HAP-1 (cell line): Measurements from ENCODE around the gene ITGA1.
"Not testable (repeated sequence)": the region's sequence is repeated elsewhere in the genome, so short reads cannot be mapped to it uniquely, and the experiment has no call there.

ENCODE experiments used
- DNase-seq, 2 experiments: peaks; one replicate each; pipeline ENCODE4 v3.0.0-alpha.2; 2016 to 2020; ENCODE audit warnings: low spot score in 2 of 2
- H3K27me3 ChIP-seq: fragments of 250-450 bp; sonication (Bioruptor Pico); 2 replicates; pipeline ENCODE4 v1.5.1; 2020; ENCODE audit warnings: low read depth, mild to moderate bottlenecking, moderate library complexity
- H3K36me3 ChIP-seq: fragments of 250-450 bp; sonication (Bioruptor Pico); replicated peaks from 2 replicates; pipeline ENCODE4 v1.5.1; 2020; ENCODE audit warnings: mild to moderate bottlenecking
- H3K4me1 ChIP-seq: fragments of 250-450 bp; sonication (Bioruptor Pico); 2 replicates; pipeline ENCODE4 v1.5.1; 2020; ENCODE audit warnings: mild to moderate bottlenecking
- H3K4me3 ChIP-seq: fragments of 250-450 bp; sonication (Bioruptor Pico); 2 replicates; pipeline ENCODE4 v1.5.1; 2020; ENCODE audit warnings: mild to moderate bottlenecking, moderate library complexity
- H3K9me3 ChIP-seq: fragments of 250-450 bp; sonication (Bioruptor Pico); 2 replicates; pipeline ENCODE4 v1.5.1; 2020; ENCODE audit warnings: mild to moderate bottlenecking, moderate library complexity
- in situ Hi-C: fragments of 300-500 bp; cut with MboI; formaldehyde crosslinking; loops from 3 replicates; pipeline ENCODE4 v1.14.3; 2020; ENCODE audit warnings: low sequenced_read_pairs, inconsistent platforms, mixed read lengths

Gene ITGA1

DNA sequence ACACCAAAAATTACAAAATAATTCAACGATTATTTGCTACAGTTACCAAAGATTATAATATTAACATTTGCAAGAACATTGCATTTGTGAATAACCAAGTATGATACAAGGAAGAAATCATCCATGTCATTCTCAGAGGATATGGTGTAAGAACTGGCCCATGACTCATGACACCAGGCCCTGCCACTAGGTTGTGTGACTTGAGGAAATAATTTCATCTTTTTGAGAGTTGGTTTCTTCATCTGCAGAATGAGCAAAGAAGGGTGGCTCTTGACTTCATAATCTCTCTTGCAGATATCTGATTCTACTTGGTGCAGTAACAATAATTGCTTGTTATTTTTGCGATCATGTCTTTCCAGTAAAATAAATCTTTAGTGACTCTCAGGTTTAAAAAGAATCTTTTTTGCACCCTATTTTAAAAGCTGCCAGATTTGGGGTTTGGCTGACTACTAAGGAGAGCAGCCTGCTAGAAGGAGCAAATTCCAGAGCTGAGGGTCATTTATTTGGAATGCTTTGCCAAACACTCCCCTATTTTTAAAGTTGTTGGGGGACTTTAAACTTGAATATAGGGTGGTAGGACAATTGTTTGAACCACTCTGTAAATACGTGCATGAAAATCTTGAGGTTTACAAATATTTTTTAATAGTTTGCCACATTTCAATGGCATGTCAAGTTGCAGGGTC lies 23.5 kb downstream of the ITGA1 start:
- no peaks in the 10 kb centered on the region for H3K4me1 ChIP-seq
- H3K9me3 ChIP-seq = no peaks in the 10 kb centered on the region
- no peaks in the 10 kb centered on the region for H3K27me3 ChIP-seq
- H3K36me3 ChIP-seq = no peaks in the 10 kb centered on the region
- in situ Hi-C loops = no loop called here
- no peak overlapping the region for H3K4me3 ChIP-seq
- DNase-seq = no peak

DNA sequence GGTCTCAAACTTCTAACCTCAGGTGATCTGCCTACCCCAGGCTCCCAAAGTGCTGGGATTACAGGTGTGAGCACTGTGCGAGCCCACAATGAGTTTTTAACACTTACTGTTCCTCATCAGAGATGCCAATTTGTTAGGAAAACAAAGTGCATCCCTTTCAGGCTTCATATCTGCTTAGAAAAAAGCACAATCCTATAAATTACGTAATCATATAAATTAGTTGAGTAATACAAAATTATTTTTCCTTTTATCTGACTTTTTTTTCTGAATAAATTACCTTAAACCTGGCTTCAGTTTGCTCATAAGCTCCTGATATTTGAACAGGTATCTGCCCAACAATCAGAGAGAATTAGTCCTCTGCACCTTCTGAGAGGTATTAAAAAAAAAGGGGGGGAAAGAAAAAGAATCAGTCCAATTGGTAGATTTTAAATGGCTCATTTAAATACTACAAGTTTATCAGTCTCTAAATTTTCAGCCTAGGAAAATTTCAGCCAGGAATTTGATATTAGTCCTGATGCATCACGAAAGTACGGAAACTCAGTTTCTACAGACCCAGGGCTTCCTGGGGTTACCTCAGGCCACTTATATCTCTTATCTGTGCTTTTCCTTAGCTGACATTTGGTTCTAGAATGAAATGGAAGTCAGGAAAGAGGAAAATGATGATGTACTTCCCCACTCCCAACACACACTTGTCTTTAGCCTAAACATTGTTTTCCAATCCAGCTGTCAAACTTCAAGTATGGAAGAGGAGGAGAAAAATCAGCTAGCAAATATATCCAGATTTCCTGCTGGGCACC lies 26.8 kb downstream of the ITGA1 start:
- no peaks in the 10 kb centered on the region for H3K27me3 ChIP-seq
- H3K36me3 ChIP-seq = no peaks in the 10 kb centered on the region
- no peak overlapping the region for H3K4me3 ChIP-seq
- no peak for DNase-seq
- no peaks in the 10 kb centered on the region for H3K9me3 ChIP-seq
- peaks cover 5% of the 10 kb centered on the region; the same call in 1 of the 2 replicates for H3K4me1 ChIP-seq
- in situ Hi-C loops = no loop called here

DNA sequence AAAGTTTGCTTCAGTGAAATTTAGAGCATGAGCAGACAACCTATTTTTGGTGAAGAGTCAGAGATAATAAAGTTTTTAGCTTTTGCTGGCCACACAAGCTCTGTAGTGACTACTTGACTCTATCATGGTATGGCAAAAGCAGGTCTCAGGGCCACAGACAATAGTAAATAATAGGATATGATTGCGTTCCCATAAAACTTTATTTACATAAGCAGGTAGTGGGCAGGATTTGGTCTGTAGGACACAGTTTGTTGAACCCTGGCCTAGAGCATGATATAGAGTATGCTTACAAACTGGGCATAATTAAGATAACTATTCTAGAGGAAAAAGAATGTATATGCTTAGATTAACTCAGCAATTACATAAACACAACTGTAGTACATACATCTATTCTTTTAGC lies 30.1 kb downstream of the ITGA1 start:
- in situ Hi-C loops = no loop called here
- no peaks in the 10 kb centered on the region for H3K9me3 ChIP-seq
- H3K4me3 ChIP-seq = no peak overlapping the region
- DNase-seq = no peak
- H3K27me3 ChIP-seq = no peaks in the 10 kb centered on the region
- peaks cover 5% of the 10 kb centered on the region; the same call in 1 of the 2 replicates for H3K4me1 ChIP-seq
- no peaks in the 10 kb centered on the region for H3K36me3 ChIP-seq

DNA sequence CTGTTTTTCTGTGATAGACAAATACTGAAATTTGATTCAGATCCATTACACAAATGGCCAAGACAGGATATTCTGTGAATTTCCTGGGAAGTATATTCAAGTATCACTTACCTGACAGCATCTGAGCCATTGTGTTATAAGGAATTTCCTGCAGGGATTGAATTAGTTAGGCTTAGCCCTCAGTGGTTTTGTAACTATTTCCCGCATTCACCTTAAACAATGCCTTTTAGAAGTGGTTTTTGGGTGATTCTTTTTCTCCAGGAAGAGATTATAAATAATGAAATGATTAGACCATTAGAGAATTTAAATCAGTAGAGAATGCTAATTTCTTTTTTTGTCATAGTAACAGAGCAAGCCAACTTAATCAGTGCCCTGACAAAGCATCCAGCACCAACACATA lies 30.6 kb downstream of the ITGA1 start:
- H3K27me3 ChIP-seq = no peaks in the 10 kb centered on the region
- no peak overlapping the region for H3K4me3 ChIP-seq
- H3K9me3 ChIP-seq = no peaks in the 10 kb centered on the region
- H3K36me3 ChIP-seq = no peaks in the 10 kb centered on the region
- no peak for DNase-seq
- peaks cover 5% of the 10 kb centered on the region; the same call in 1 of the 2 replicates for H3K4me1 ChIP-seq
- in situ Hi-C loops = no loop called here

DNA sequence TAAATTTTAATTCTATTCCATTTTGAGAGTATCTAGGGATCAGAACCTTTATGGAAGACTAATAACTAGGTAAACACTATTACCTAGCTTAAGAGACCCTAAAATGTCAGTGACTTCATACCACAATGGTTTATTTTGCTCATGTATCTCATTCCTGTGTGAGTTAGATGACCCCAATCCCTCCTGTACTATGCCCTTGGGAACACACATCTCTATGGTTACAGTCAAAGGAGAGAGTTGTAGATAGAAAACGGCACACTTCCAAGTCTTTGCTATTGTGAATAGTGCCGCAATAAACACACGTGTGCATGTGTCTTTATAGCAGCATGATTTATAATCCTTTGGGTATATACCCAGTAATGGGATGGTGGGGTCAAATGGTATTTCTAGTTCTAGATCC lies 31.1 kb downstream of the ITGA1 start:
- H3K36me3 ChIP-seq, H3K27me3 ChIP-seq, in situ Hi-C loops, H3K9me3 ChIP-seq, H3K4me3 ChIP-seq, DNase-seq, H3K4me1 ChIP-seq: not testable (repeated sequence)

DNA sequence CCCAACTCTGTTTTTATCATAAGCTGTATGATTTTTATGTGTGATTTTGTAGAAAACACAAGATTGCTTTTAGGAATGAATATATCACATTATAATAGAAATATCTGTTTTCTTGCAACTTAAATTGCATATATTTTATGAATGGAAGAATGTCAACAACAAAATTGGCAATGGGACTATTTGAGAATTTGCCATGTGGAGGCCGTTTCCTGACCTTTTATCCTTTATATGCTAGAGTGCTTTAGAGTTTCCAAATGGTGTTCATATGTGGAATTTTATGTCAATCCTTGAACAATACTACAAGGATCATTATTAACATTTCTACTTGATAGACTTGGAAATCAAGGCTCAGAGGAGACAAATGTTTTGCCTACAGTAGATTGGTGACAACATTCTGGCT lies 34.2 kb downstream of the ITGA1 start:
- Histone ChIP-seq H3K36me3 (no peaks in the 10 kb centered on the region), H3K4me3 (no peak overlapping the region), H3K9me3 (no peaks in the 10 kb centered on the region), H3K4me1 (peaks cover 5% of the 10 kb centered on the region; the same call in 1 of the 2 replicates), H3K27me3 (no peaks in the 10 kb centered on the region)
- in situ Hi-C loops = no loop called here
- DNase-seq = no peak

GRCh38 chr5:52822437-52822836 lies 34.7 kb downstream of the ITGA1 start:
- no peaks in the 10 kb centered on the region for H3K27me3 ChIP-seq
- no peak overlapping the region for H3K4me3 ChIP-seq
- in situ Hi-C loops = no loop called here
- DNase-seq = no peak
- peaks cover 3% of the 10 kb centered on the region; the same call in 1 of the 2 replicates for H3K4me1 ChIP-seq
- H3K36me3 ChIP-seq = no peaks in the 10 kb centered on the region
- no peaks in the 10 kb centered on the region for H3K9me3 ChIP-seq

DNA sequence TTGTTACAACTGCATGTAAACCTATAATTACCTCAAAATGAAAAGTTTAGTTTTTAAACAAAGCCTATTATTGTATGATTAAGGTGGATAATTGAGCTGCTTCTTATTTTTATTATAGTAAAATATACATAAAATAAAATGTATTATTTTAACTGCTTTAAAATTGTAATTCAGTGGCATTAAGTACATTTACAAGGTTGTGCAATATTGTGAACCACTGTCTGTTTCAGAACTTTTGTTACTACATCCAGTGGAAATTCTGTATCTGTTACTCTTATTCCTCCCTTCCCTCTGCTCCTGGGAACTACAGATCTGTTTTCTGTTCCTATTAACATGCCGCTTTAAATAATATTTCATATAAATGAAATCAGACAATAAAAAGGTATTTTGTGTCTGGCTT lies 37.1 kb downstream of the ITGA1 start:
- DNase-seq = no peak
- Histone ChIP-seq H3K36me3 (no peaks in the 10 kb centered on the region), H3K9me3 (no peaks in the 10 kb centered on the region), H3K27me3 (no peaks in the 10 kb centered on the region), H3K4me1 (no peaks in the 10 kb centered on the region), H3K4me3 (no peak overlapping the region)
- in situ Hi-C loops = no loop called here

GRCh38 chr5:52825826-52826225 lies 38.1 kb downstream of the ITGA1 start:
- in situ Hi-C loops = no loop called here
- H3K36me3 ChIP-seq = no peaks in the 10 kb centered on the region

GRCh38 chr5:52827815-52828214 lies 40.1 kb downstream of the ITGA1 start:
- Histone ChIP-seq H3K4me1 (no peaks in the 10 kb centered on the region), H3K27me3 (no peaks in the 10 kb centered on the region), H3K9me3 (no peaks in the 10 kb centered on the region), H3K36me3 (no peaks in the 10 kb centered on the region), H3K4me3 (no peak overlapping the region)
- in situ Hi-C loops = no loop called here
- DNase-seq = no peak

More at GRCh38 chr5:52825826-52826225, 38.1 kb downstream of the ITGA1 start:
- no peaks in the 10 kb centered on the region for H3K4me1 ChIP-seq
- no peaks in the 10 kb centered on the region for H3K27me3 ChIP-seq
- H3K9me3 ChIP-seq = no peaks in the 10 kb centered on the region
- DNase-seq = no peak
- H3K4me3 ChIP-seq = no peak overlapping the region

GRCh38 chr5:52829664-52830063 lies 41.9 kb downstream of the ITGA1 start:
- Histone ChIP-seq H3K4me1 (no peaks in the 10 kb centered on the region), H3K27me3 (no peaks in the 10 kb centered on the region), H3K36me3 (no peaks in the 10 kb centered on the region), H3K9me3 (no peaks in the 10 kb centered on the region), H3K4me3 (no peak overlapping the region)
- DNase-seq = no peak
- in situ Hi-C loops = no loop called here

DNA sequence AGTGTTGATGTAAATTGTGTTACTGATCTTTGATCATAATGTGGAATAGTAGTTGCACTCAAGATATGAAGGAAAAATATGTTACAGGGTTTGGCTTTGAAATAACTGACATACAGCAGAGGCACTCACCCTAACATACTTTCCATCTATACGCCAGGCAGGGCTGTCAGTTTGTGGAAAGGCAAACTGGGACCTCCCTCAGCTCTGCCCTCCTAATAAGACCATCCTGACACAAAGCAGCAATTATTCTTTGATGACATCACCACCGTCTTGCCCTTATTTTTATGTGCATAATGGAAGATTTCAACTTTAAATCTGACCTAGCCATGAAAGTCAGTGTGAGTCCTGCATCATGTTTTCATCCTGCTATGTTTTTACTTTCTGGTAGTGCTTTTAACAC lies 42.9 kb downstream of the ITGA1 start:
- H3K9me3 ChIP-seq = no peaks in the 10 kb centered on the region
- no peak overlapping the region for H3K4me3 ChIP-seq
- H3K4me1 ChIP-seq = no peaks in the 10 kb centered on the region
- DNase-seq = no peak
- H3K36me3 ChIP-seq = no peaks in the 10 kb centered on the region
- no peaks in the 10 kb centered on the region for H3K27me3 ChIP-seq
- in situ Hi-C loops = no loop called here

GRCh38 chr5:52831786-52832511 lies 44.2 kb downstream of the ITGA1 start:
- H3K36me3 ChIP-seq = no peaks in the 10 kb centered on the region
- no peak overlapping the region for H3K4me3 ChIP-seq
- no peaks in the 10 kb centered on the region for H3K27me3 ChIP-seq
- no peaks in the 10 kb centered on the region for H3K4me1 ChIP-seq
- no peak for DNase-seq
- no peaks in the 10 kb centered on the region for H3K9me3 ChIP-seq
- in situ Hi-C loops = no loop called here

- in situ Hi-C loops = no loop called here
- Histone ChIP-seq H3K4me1 (no peaks in the 10 kb centered on the region), H3K9me3 (no peaks in the 10 kb centered on the region), H3K27me3 (no peaks in the 10 kb centered on the region), H3K36me3 (no peaks in the 10 kb centered on the region), H3K4me3 (no peak overlapping the region)
- no peak for DNase-seq
These were observed 46.6 kb downstream of the ITGA1 start for GRCh38 chr5:52834320-52834719.
